C4-2B (cell line): ENCODE data around the gene COL4A2.

Experiments
- CTCF ChIP-seq: fragments of 450-650 bp; conservative IDR thresholded peaks from 2 replicates; pipeline ENCODE4 v1.5.1; 2017; ENCODE audit warnings: mild to moderate bottlenecking
- ZFX ChIP-seq: fragments of 450-650 bp; IDR thresholded peaks from 2 replicates; pipeline ENCODE4 v1.6.1; 2017

- TF ChIP-seq CTCF (no peak), ZFX (no peak)
These were observed 129.2 kb downstream of the COL4A2 start for GRCh38 chr13:110436276-110436675.
